ENCODE data around the gene PLA2G4D.

DNA sequence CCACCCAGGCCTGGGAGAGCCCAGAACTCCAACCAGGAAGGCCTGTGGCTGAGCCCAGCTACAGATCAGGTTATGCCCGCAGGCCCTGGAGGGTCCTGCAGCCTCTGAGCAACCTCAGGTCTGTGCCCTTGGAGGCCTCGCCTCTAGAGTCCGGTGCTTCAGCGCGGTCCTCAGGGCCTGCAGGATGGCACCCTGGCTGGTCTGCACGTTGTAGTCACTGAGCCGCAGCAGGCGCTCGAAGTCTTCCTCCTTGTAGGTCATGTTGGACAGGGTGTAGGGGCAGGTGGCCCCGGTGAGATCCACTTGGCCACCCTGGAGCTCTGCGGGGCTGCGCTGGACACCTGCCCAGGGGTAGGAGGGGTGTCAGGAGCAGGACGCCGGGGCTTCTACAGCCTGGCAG is 25.8 kb downstream of the PLA2G4D start:
- TF ChIP-seq SP1 (CRISPR knock-in tag; conservative IDR thresholded peaks at IDR 0.05) (no peak), FOXJ3 (CRISPR knock-in tag; IDR thresholded peaks at IDR 0.05; ENCODE audit: borderline replicate concordance) (no peak), ZNF121 (CRISPR knock-in tag; IDR thresholded peaks at IDR 0.05) (no peak), MAX (CRISPR knock-in tag; IDR thresholded peaks at IDR 0.05) (no peak), TCF7 (CRISPR knock-in tag; IDR thresholded peaks at IDR 0.05; ENCODE audit: low read depth) (no peak), ZNF232 (CRISPR knock-in tag; IDR thresholded peaks at IDR 0.05) (no peak)
- TF ChIP-seq, protein P1, sequence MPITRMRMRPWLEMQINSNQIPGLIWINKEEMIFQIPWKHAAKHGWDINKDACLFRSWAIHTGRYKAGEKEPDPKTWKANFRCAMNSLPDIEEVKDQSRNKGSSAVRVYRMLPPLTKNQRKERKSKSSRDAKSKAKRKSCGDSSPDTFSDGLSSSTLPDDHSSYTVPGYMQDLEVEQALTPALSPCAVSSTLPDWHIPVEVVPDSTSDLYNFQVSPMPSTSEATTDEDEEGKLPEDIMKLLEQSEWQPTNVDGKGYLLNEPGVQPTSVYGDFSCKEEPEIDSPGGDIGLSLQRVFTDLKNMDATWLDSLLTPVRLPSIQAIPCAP (CRISPR knock-in tag; IDR thresholded peaks at IDR 0.05): no peak
- TF ChIP-seq, protein P2, sequence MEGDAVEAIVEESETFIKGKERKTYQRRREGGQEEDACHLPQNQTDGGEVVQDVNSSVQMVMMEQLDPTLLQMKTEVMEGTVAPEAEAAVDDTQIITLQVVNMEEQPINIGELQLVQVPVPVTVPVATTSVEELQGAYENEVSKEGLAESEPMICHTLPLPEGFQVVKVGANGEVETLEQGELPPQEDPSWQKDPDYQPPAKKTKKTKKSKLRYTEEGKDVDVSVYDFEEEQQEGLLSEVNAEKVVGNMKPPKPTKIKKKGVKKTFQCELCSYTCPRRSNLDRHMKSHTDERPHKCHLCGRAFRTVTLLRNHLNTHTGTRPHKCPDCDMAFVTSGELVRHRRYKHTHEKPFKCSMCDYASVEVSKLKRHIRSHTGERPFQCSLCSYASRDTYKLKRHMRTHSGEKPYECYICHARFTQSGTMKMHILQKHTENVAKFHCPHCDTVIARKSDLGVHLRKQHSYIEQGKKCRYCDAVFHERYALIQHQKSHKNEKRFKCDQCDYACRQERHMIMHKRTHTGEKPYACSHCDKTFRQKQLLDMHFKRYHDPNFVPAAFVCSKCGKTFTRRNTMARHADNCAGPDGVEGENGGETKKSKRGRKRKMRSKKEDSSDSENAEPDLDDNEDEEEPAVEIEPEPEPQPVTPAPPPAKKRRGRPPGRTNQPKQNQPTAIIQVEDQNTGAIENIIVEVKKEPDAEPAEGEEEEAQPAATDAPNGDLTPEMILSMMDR (IDR thresholded peaks at IDR 0.05): no peak
